Measurements from ENCODE around the gene ZNF22.
A peak's percentile ranks its signal among the peaks of the same experiment; 100 is the strongest.

Gene ZNF22

GRCh38 chr10:44986670-44987069, 14.1 kb upstream of the ZNF22 start:
- ATAC-seq (ENCODE audit: low read depth) = no peak
- no peak for DNase-seq (ENCODE audit: low spot score in 2 of 2)
- Mint-ChIP-seq H3K4me3 (no peak overlapping the region), H3K4me1 (no peaks in the 10 kb centered on the region), H3K27me3 (peaks cover 3% of the 10 kb centered on the region), H3K27ac (no peak overlapping the region), H3K36me3 (no peaks in the 10 kb centered on the region), H3K9me3 (no peaks in the 10 kb centered on the region)

DNA sequence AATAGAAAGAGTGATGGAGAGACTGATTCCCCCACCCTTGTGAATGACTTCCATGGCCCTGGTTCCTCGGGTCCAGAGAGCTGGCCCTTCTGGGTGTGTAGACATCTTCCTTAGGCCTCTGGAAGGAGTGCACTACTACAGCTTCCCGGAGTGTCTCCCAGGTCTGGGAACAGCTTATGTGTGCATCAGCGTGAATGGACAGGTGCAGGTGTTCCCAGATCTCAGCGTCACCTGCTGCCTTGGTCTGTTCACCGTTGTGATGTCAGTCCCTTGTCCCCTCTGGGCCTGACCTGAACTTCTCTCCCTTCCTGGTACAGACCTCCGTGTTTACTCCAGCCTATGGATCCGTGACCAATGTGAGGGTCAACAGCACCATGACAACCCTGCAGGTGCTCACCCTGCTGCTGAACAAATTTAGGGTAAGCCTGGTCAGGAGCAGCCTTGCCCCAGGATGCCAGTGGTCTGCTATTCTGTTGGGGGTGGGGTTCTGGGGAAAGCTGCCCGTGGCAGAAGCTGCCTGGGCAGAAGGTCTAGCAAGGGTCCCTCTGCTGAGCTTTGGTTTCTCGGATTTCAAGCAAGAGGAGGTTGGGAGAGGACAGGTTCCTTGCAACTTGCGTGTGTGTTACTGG, 11.7 kb upstream of the ZNF22 start:
- DNase-seq (ENCODE audit: low spot score in 2 of 2) = no peak
- H3K4me1 Mint-ChIP-seq = no peaks in the 10 kb centered on the region
- H3K9me3 Mint-ChIP-seq = no peaks in the 10 kb centered on the region
- H3K27me3 Mint-ChIP-seq = peaks cover 3% of the 10 kb centered on the region
- no peak for ATAC-seq (ENCODE audit: low read depth)
- no peaks in the 10 kb centered on the region for H3K36me3 Mint-ChIP-seq
- no peak overlapping the region for H3K27ac Mint-ChIP-seq
- H3K4me3 Mint-ChIP-seq = no peak overlapping the region

- peaks cover 3% of the 10 kb centered on the region for H3K27me3 Mint-ChIP-seq
- DNase-seq (ENCODE audit: low spot score in 2 of 2) (no peak), ATAC-seq (ENCODE audit: low read depth) (no peak)
- no peaks in the 10 kb centered on the region for H3K36me3 Mint-ChIP-seq
- H3K27ac Mint-ChIP-seq = no peak overlapping the region
- no peaks in the 10 kb centered on the region for H3K9me3 Mint-ChIP-seq
- no peak overlapping the region for H3K4me3 Mint-ChIP-seq
- no peaks in the 10 kb centered on the region for H3K4me1 Mint-ChIP-seq
These were observed 11.0 kb upstream of the ZNF22 start for GRCh38 chr10:44989597-44990301.

DNA sequence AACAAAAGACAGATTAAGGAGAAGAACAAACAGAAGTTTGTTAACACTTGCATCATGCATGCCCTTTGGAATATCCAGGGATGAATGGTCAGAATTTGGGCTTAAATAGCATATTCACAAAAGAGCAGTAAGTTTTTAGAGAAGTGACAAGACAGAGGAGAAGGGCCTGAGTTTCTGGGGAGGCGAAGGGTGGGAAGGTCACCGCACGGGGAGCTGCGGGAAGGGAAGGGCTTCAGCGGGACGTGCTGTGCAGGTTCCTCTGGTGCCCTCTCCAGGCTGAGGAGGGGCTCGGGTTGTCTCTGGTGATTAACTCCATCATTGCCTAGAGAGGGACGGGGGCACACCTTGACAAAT, 10.4 kb upstream of the ZNF22 start:
- Mint-ChIP-seq H3K4me3 (no peak overlapping the region), H3K27ac (no peak overlapping the region), H3K4me1 (no peaks in the 10 kb centered on the region), H3K27me3 (peaks cover 3% of the 10 kb centered on the region), H3K36me3 (no peaks in the 10 kb centered on the region), H3K9me3 (no peaks in the 10 kb centered on the region)
- no peak for ATAC-seq (ENCODE audit: low read depth)
- no peak for DNase-seq (ENCODE audit: low spot score in 2 of 2)

DNA sequence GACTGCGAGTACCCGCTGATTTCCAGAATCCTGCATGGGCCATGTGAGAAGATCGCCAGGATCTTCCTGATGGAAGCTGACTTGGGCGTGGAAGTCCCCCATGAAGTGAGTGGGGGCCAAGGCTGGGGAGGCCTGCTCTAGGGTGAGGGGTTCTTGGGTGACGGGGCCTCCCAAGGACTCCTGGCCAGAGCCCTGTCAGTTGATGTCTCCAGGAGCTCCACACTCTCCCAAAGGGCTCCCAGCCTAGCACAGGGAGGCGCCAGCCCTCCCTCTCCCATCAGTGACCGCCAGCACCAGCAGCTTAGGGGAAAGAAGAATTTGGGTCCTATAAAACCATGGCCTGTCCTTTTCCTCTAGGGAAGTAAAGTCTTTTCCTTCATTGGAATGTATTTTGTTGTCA, 9.8 kb upstream of the ZNF22 start:
- H3K4me3 Mint-ChIP-seq = no peak overlapping the region
- no peaks in the 10 kb centered on the region for H3K9me3 Mint-ChIP-seq
- ATAC-seq (ENCODE audit: low read depth) (no peak), DNase-seq (ENCODE audit: low spot score in 2 of 2) (no peak)
- no peaks in the 10 kb centered on the region for H3K4me1 Mint-ChIP-seq
- peaks cover 3% of the 10 kb centered on the region for H3K27me3 Mint-ChIP-seq
- H3K36me3 Mint-ChIP-seq = no peaks in the 10 kb centered on the region
- H3K27ac Mint-ChIP-seq = no peak overlapping the region

- ATAC-seq (ENCODE audit: low read depth) (no peak), DNase-seq (ENCODE audit: low spot score in 2 of 2) (no peak)
- peaks cover 3% of the 10 kb centered on the region for H3K27me3 Mint-ChIP-seq
- no peak overlapping the region for H3K4me3 Mint-ChIP-seq
- no peaks in the 10 kb centered on the region for H3K36me3 Mint-ChIP-seq
- no peaks in the 10 kb centered on the region for H3K9me3 Mint-ChIP-seq
- no peak overlapping the region for H3K27ac Mint-ChIP-seq
- H3K4me1 Mint-ChIP-seq = no peaks in the 10 kb centered on the region
These were observed 9.2 kb upstream of the ZNF22 start for GRCh38 chr10:44991571-44991970.

DNA sequence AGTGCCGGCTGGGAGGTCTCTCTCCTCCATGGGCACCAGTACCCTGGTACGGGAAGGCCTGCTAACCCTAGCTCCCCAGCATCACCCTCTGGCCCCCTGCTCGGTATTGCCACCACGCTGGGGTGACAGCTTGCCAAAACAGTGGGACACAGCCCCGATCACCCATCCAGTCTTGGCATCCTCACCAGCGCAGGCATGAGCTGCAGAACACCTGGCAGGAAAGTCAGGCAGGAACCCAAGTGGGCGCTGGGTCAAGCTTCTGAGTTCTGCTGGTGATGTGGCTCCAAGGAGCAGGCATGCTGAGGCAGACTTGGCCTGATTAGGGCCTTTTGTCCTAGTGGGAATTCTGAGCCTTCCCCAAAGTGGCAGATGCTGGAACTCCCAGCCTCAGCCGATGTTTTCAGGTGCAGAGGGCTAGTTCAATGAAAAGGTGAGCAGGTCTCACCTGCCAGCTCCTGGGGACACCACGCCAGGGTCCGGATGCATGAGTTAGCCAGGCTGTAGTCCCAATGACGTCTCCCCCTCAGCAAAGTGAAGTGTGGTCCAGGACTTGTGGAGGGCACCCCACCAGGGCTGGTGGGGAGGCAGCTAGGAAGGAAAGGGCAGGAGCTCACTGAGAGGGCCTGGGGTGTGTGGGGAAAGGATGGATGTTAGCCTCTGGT, 8.5 kb upstream of the ZNF22 start:
- Mint-ChIP-seq H3K4me3 (no peak overlapping the region), H3K4me1 (no peaks in the 10 kb centered on the region), H3K27me3 (peaks cover 3% of the 10 kb centered on the region), H3K9me3 (no peaks in the 10 kb centered on the region), H3K36me3 (no peaks in the 10 kb centered on the region), H3K27ac (no peak overlapping the region)
- ATAC-seq (ENCODE audit: low read depth) = no peak
- no peak for DNase-seq (ENCODE audit: low spot score in 2 of 2)

GRCh38 chr10:44992732-44993225, 7.9 kb upstream of the ZNF22 start:
- Mint-ChIP-seq H3K4me3 (no peak overlapping the region), H3K36me3 (no peaks in the 10 kb centered on the region), H3K27me3 (peaks cover 3% of the 10 kb centered on the region), H3K4me1 (no peaks in the 10 kb centered on the region), H3K9me3 (no peaks in the 10 kb centered on the region), H3K27ac (no peak overlapping the region)
- no peak for ATAC-seq (ENCODE audit: low read depth)
- DNase-seq (ENCODE audit: low spot score in 2 of 2) = no peak

GRCh38 chr10:44993226-44993921, 7.3 kb upstream of the ZNF22 start:
- no peak overlapping the region for H3K27ac Mint-ChIP-seq
- no peak overlapping the region for H3K4me3 Mint-ChIP-seq
- peaks cover 3% of the 10 kb centered on the region for H3K27me3 Mint-ChIP-seq

GRCh38 chr10:44993922-44994751, 6.6 kb upstream of the ZNF22 start:
- DNase-seq (ENCODE audit: low spot score in 2 of 2) = peak in 1 of 2 donors; percentile 3
- no peak overlapping the region for H3K27ac Mint-ChIP-seq
- H3K4me1 Mint-ChIP-seq = no peaks in the 10 kb centered on the region
- no peak overlapping the region for H3K4me3 Mint-ChIP-seq
- no peak for ATAC-seq (ENCODE audit: low read depth)
- no peaks in the 10 kb centered on the region for H3K36me3 Mint-ChIP-seq
- H3K9me3 Mint-ChIP-seq = no peaks in the 10 kb centered on the region
- H3K27me3 Mint-ChIP-seq = peaks cover 3% of the 10 kb centered on the region

More at GRCh38 chr10:44993226-44993921, 7.3 kb upstream of the ZNF22 start:
- Mint-ChIP-seq H3K4me1 (no peaks in the 10 kb centered on the region), H3K9me3 (no peaks in the 10 kb centered on the region), H3K36me3 (no peaks in the 10 kb centered on the region)
- ATAC-seq (ENCODE audit: low read depth) = no peak
- no peak for DNase-seq (ENCODE audit: low spot score in 2 of 2)

- peaks cover 3% of the 10 kb centered on the region for H3K4me1 Mint-ChIP-seq
- H3K27ac Mint-ChIP-seq = no peak overlapping the region
- H3K9me3 Mint-ChIP-seq = no peaks in the 10 kb centered on the region
- DNase-seq (ENCODE audit: low spot score in 2 of 2) = no peak
- no peaks in the 10 kb centered on the region for H3K36me3 Mint-ChIP-seq
- no peaks in the 10 kb centered on the region for H3K27me3 Mint-ChIP-seq
- ATAC-seq (ENCODE audit: low read depth) = no peak
- no peak overlapping the region for H3K4me3 Mint-ChIP-seq
These were observed 5.8 kb upstream of the ZNF22 start for GRCh38 chr10:44994752-44995530.

- no peak overlapping the region for H3K27ac Mint-ChIP-seq
- H3K9me3 Mint-ChIP-seq = no peaks in the 10 kb centered on the region
- ATAC-seq (ENCODE audit: low read depth) (no peak), DNase-seq (ENCODE audit: low spot score in 2 of 2) (no peak)
- H3K4me1 Mint-ChIP-seq = peaks cover 8% of the 10 kb centered on the region
- H3K36me3 Mint-ChIP-seq = no peaks in the 10 kb centered on the region
- H3K4me3 Mint-ChIP-seq = no peak overlapping the region
- no peaks in the 10 kb centered on the region for H3K27me3 Mint-ChIP-seq
These were observed 5.2 kb upstream of the ZNF22 start for GRCh38 chr10:44995581-44995913.
